HepG2 (cell line): ENCODE data around the gene GRK5. TPM values are rescaled to one million over a fixed set of nuclear protein-coding genes. Genes with fewer than 3 reads are reported as not detected.

Source experiments
- ATAC-seq: fragments of 200-7000 bp; cut with Tn5 transposase; 3 replicates; pipeline ENCODE4 v1.9.1; 2020; ENCODE audit warnings: mild to moderate bottlenecking, moderate library complexity
- BruUV-seq: library from RNA; stranded (reverse); fragments of 400-500 nt; replicated peaks from 2 replicates; lab custom pipeline; 2021; lab: Mats Ljungman, UMichigan
- CTCF ChIA-PET: fragments of 300-600 bp; formaldehyde crosslinking; extraction: SDS; loops from one replicate; lab custom pipeline; 2021; ENCODE audit warnings: low total read pairs, inconsistent platforms, low intra/inter-chr PET ratio; lab: Yijun Ruan, JAX
- POLR2A ChIA-PET: fragments of 350-600 bp; sonication (Branson Sonifier 250); formaldehyde crosslinking; loops from one replicate; lab custom pipeline; 2020; ENCODE audit warnings: antibody characterized with exemption, inconsistent platforms; lab: Yijun Ruan, JAX
- DNase-seq: peaks from one replicate; pipeline ENCODE4 v3.0.0-alpha.2; 2015; ENCODE audit warnings: low spot score
- FAIRE-seq: peaks from 3 replicates; lab custom pipeline; 2011; peaks lifted over from hg19 to GRCh38; lab: Jason Lieb, UNC
- H2AFZ ChIP-seq: one replicate; pipeline ENCODE4 v1.6.1; 2011; ENCODE audit warnings: low read length, inconsistent platforms
- H3K27ac ChIP-seq: fragments of 300-600 bp; 3 replicates; pipeline ENCODE4 v1.8.0; 2011; ENCODE audit warnings: mixed run types, mild to moderate bottlenecking, mixed read lengths, low read length, inconsistent platforms; ENCODE audit not compliant: insufficient read depth; ENCODE audit errors: extremely low read length
- H3K27me3 ChIP-seq, 2 experiments: fragments of 200-600 bp in 1 of 2; 2 replicates in 1 of 2; 3 replicates in 1 of 2; pipeline versions ENCODE4 v1.6.0 to v1.8.0; 2011; ENCODE audit warnings: low read length in 2 of 2, mild to moderate bottlenecking in 2 of 2, moderate library complexity in 2 of 2, inconsistent platforms in 1 of 2; ENCODE audit not compliant: insufficient read depth in 2 of 2, control insufficient read depth in 1 of 2
- H3K36me3 ChIP-seq, 2 experiments: fragments of 200-600 bp in 1 of 2; replicated peaks in 1 of 2; 2 replicates in 1 of 2; 3 replicates in 1 of 2; pipeline versions ENCODE4 v1.5.1 to v1.8.0; 2011; ENCODE audit warnings: low read length in 2 of 2, inconsistent platforms in 1 of 2; ENCODE audit not compliant: insufficient read depth in 2 of 2, control insufficient read depth in 1 of 2
- H3K4me1 ChIP-seq: 2 replicates; pipeline ENCODE4 v1.5.1; 2012; ENCODE audit warnings: low read length, inconsistent platforms; ENCODE audit not compliant: insufficient read depth
- H3K4me2 ChIP-seq: 2 replicates; pipeline ENCODE4 v1.6.0; 2011; ENCODE audit warnings: low read depth, low read length, inconsistent platforms
- H3K4me3 ChIP-seq, 3 experiments: fragments of 200-600 bp in 1 of 3; sonication (generic), shearing (Covaris generic) in 1 of 3; replicated peaks in 1 of 3; 2 replicates each; pipeline ENCODE4 v1.5.1; 2011 to 2016; ENCODE audit warnings: low read length in 3 of 3, inconsistent platforms in 2 of 3, low read depth in 2 of 3, mild to moderate bottlenecking in 2 of 3, control low read depth in 1 of 3, mixed read lengths in 1 of 3; ENCODE audit not compliant: insufficient read depth in 1 of 3
- H3K79me2 ChIP-seq: one replicate; pipeline ENCODE4 v1.6.1; 2011; ENCODE audit warnings: low read length, inconsistent platforms; ENCODE audit not compliant: insufficient read depth
- H3K9ac ChIP-seq: 2 replicates; pipeline ENCODE4 v1.6.0; 2011; ENCODE audit warnings: mild to moderate bottlenecking, low read depth, low read length, inconsistent platforms; ENCODE audit not compliant: insufficient read depth
- H3K9me3 ChIP-seq: 2 replicates; pipeline ENCODE4 v1.5.1; 2012; ENCODE audit warnings: mild to moderate bottlenecking, low read length
- H4K20me1 ChIP-seq: 2 replicates; pipeline ENCODE4 v1.6.0; 2011; ENCODE audit warnings: inconsistent platforms, mild to moderate bottlenecking, low read length, moderate library complexity; ENCODE audit not compliant: insufficient read depth
- ATF2 ChIP-seq: sonication (generic); formaldehyde crosslinking; IDR thresholded peaks from 2 replicates; pipeline ENCODE4 v1.4.0; 2020; ENCODE audit warnings: missing genetic modification reagents
- ATF5 ChIP-seq: sonication (generic); formaldehyde crosslinking; IDR thresholded peaks from 2 replicates; pipeline ENCODE4 v1.4.0; 2020; ENCODE audit warnings: mild to moderate bottlenecking, low read depth, missing genetic modification reagents
- CBX5 ChIP-seq: sonication (generic); formaldehyde crosslinking; IDR thresholded peaks from 2 replicates; pipeline ENCODE4 v1.4.0; 2020; ENCODE audit warnings: missing genetic modification reagents, borderline replicate concordance
- CREM ChIP-seq, 2 experiments: sonication (generic) in 1 of 2; formaldehyde crosslinking in 1 of 2; IDR thresholded peaks; 2 replicates each; pipeline versions ENCODE4 v1.4.0 to v1.6.1; 2016 to 2020; ENCODE audit warnings: antibody characterized with exemption in 1 of 2, mild to moderate bottlenecking in 1 of 2, missing genetic modification reagents in 1 of 2
- DMAP1 ChIP-seq: IDR thresholded peaks from 2 replicates; pipeline ENCODE4 v1.6.1; 2016
- MYC ChIP-seq: sonication (generic); formaldehyde crosslinking; IDR thresholded peaks from 2 replicates; pipeline ENCODE4 v1.9.0; 2021; ENCODE audit warnings: missing genetic modification reagents, borderline replicate concordance
- TBL1XR1 ChIP-seq: fragments of 150-350 bp; IDR thresholded peaks from 2 replicates; pipeline ENCODE4 v1.6.1; 2014; ENCODE audit warnings: borderline replicate concordance, low read length; ENCODE audit not compliant: partially characterized antibody
- UBTF ChIP-seq: sonication (generic); formaldehyde crosslinking; IDR thresholded peaks from 2 replicates; pipeline ENCODE4 v1.4.0; 2020; ENCODE audit warnings: mild to moderate bottlenecking, missing genetic modification reagents
- ZFP1 ChIP-seq: IDR thresholded peaks from 2 replicates; pipeline ENCODE4 v1.6.1; 2016
- ZNF576 ChIP-seq: sonication (generic); formaldehyde crosslinking; IDR thresholded peaks from 2 replicates; pipeline ENCODE4 v1.4.0; 2020; ENCODE audit warnings: mild to moderate bottlenecking, missing genetic modification reagents
- ZNF768 ChIP-seq: sonication (generic); formaldehyde crosslinking; IDR thresholded peaks from 2 replicates; pipeline ENCODE4 v1.4.0; 2020; ENCODE audit warnings: missing genetic modification reagents
- ZNF775 ChIP-seq: sonication (generic); formaldehyde crosslinking; IDR thresholded peaks from 2 replicates; pipeline ENCODE4 v1.4.0; 2020; ENCODE audit warnings: missing genetic modification reagents, mild to moderate bottlenecking, moderate library complexity, borderline replicate concordance
- WGBS: methylation state at CpG from one replicate; pipeline ENCODE4 v1.1.6; 2017; ENCODE audit warnings: low lambda C conversion rate; 5-methylcytosine and 5-hydroxymethylcytosine counted together
- in situ Hi-C: cut with HindIII; loops from 2 replicates; pipeline ENCODE4 v1.10.0; 2017; ENCODE audit warnings: low pct_unique_long_range_greater_than_20kb; ENCODE audit not compliant: extremely low pct_ligation_motif_present
- intact Hi-C: fragments of 100-400 bp; cut with micrococcal nuclease; formaldehyde crosslinking; loops from one replicate; pipeline ENCODE4 v1.10.0; 2022; ENCODE audit not compliant: unreplicated experiment
- polyA plus RNA-seq, 8 experiments: library from polyadenylated mRNA; depleted of rRNA in 3 of 8; stranded (reverse) in 7 of 8; unstranded in 1 of 8; fragments of >200 nt; fragmentation: Illumina TruSeq in 4 of 8; extraction: Trizol in 4 of 8; gene quantifications; 2 replicates each; pipeline versions ENCODE4 v1.2.1 to v1.2.3, GENCODE V29; 2011 to 2016; ENCODE audit warnings: low read depth in 4 of 8, missing spikeins in 1 of 8, mixed read lengths in 1 of 8; ENCODE audit not compliant: insufficient read depth in 1 of 8
- total RNA-seq, 5 experiments: library from RNA; depleted of rRNA; stranded (reverse); fragments of >200 nt; fragmentation: Illumina TruSeq; extraction: Trizol; gene quantifications; 2 replicates each; pipeline ENCODE4 v1.2.3, GENCODE V29; 2016; ENCODE audit warnings: low read depth in 1 of 5

Gene GRK5
- total and polyA plus RNA-seq, 2 of the 13 experiments (the other 11 are each of a cell fraction or from before 2014, with no cell fraction given), result 10.4 to 12.6 TPM

GRCh38 chr10:119308551-119309422, 101.4 kb downstream of the GRK5 start (continued):
- TF ChIP-seq ATF5 (CRISPR knock-in tag) (no peak), MYC (CRISPR knock-in tag) (no peak), DMAP1 (CRISPR knock-in tag) (no peak), ZNF775 (CRISPR knock-in tag) (no peak), CBX5 (CRISPR knock-in tag) (no peak), TBL1XR1 (no peak)
- TF ChIP-seq, all 625 proteins: peak for 0

- TF ChIP-seq ZFP1, result no peak
- TF ChIP-seq UBTF (CRISPR knock-in tag), result no peak
- TF ChIP-seq ZNF576 (CRISPR knock-in tag), result no peak
- no peak for TF ChIP-seq CREM (IDR thresholded peaks at IDR 0.05)
- no peak for TF ChIP-seq CREM (CRISPR knock-in tag; IDR thresholded peaks at IDR 0.05)
- TF ChIP-seq ZNF768 (CRISPR knock-in tag), result peak; percentile 86
- no peak for TF ChIP-seq ATF2 (CRISPR knock-in tag)
- Histone ChIP-seq H2AFZ (no peak overlapping the region), H4K20me1 (no peaks in the 10 kb centered on the region), H3K4me2 (no peak overlapping the region), H3K36me3 (no peaks in the 10 kb centered on the region), H3K27ac (no peak overlapping the region), H3K79me2 (peaks cover 7% of the 10 kb centered on the region), H3K4me1 (peaks cover 45% of the 10 kb centered on the region), H3K27me3 (no peaks in the 10 kb centered on the region), H3K9me3 (no peaks in the 10 kb centered on the region), H3K4me3 (no peak overlapping the region), H3K9ac (no peak overlapping the region)
- FAIRE-seq (no peak), ATAC-seq (no peak), DNase-seq (no peak)
- POLR2A ChIA-PET, result no interaction called here
- BruUV-seq, result no TSS peak
- in situ Hi-C loops, result no loop called here
- CTCF ChIA-PET, result no interaction called here
- intact Hi-C loops, result no loop called here
- 100% methylated on average over 2 of the region's 2 CpGs for WGBS
Observed at GRCh38 chr10:119309423-119309770, 102.0 kb downstream of the GRK5 start.
